ENCODE data around the gene CELA3B. TPM values are rescaled to one million over a fixed set of nuclear protein-coding genes. Genes with fewer than 3 reads are reported as not detected.
A peak's percentile ranks its signal among the peaks of the same experiment; 100 is the strongest.

Gene CELA3B
- total RNA-seq, 3 donors from 2014 or later (not counting 1 experiment from before 2014, with no cell fraction given) = not detected

GRCh38 chr1:22018583-22019559, 42.0 kb downstream of the CELA3B start:
- no peak for TF ChIP-seq CTCF (IDR thresholded peaks at IDR 0.05)
- no peak overlapping the region for H3K4me3 ChIP-seq (ENCODE audit: low read length)
- H3K4me1 ChIP-seq (ENCODE audit: control insufficient read depth, insufficient read depth, low read length) = peaks cover 19% of the 10 kb centered on the region
- Mint-ChIP-seq H3K27me3 (ENCODE audit: low read depth in 2 of 2) (no peaks in the 10 kb centered on the region), H3K36me3 (no peaks in the 10 kb centered on the region), H3K4me1 (peaks cover 20 to 22% of the 10 kb centered on the region in 2 donors), H3K27ac (peak overlapping the region; percentile 80 to 97), H3K4me3 (peak overlapping the region; percentile 70), H3K9me3 (no peaks in the 10 kb centered on the region)
- ATAC-seq = peak; percentile 89 to 99 (median 96)
- intact Hi-C loops (cut with micrococcal nuclease) = no loop called here
- DNase-seq = peak; percentile 24 to 72
- H3K9me3 ChIP-seq (ENCODE audit: control insufficient read depth, insufficient read depth, low read length) = no peaks in the 10 kb centered on the region
- H3K27ac ChIP-seq (ENCODE audit: low read length) = peak overlapping the region; percentile 84
- no peaks in the 10 kb centered on the region for H3K36me3 ChIP-seq (ENCODE audit: control insufficient read depth, insufficient read depth, low read length)
- no peaks in the 10 kb centered on the region for H3K27me3 ChIP-seq (ENCODE audit: control insufficient read depth, insufficient read depth, low read length)
- 34% methylated on average over 10 of the region's 10 CpGs for WGBS (ENCODE audit: insufficient coverage)

- no peak overlapping the region for H3K27ac Mint-ChIP-seq
- no peak for ATAC-seq
- no peak for DNase-seq
- 96% methylated on average over 5 of the region's 6 CpGs for WGBS (ENCODE audit: insufficient coverage)
- H3K9me3 ChIP-seq (ENCODE audit: control insufficient read depth, insufficient read depth, low read length) = no peaks in the 10 kb centered on the region
- no peak overlapping the region for H3K4me3 Mint-ChIP-seq
- TF ChIP-seq CTCF (IDR thresholded peaks at IDR 0.05) = no peak
- no peaks in the 10 kb centered on the region for H3K36me3 Mint-ChIP-seq
- H3K27ac ChIP-seq (ENCODE audit: low read length) = no peak overlapping the region
- H3K36me3 ChIP-seq (ENCODE audit: control insufficient read depth, insufficient read depth, low read length) = no peaks in the 10 kb centered on the region
- no peaks in the 10 kb centered on the region for H3K27me3 Mint-ChIP-seq (ENCODE audit: low read depth in 2 of 2)
- H3K4me3 ChIP-seq (ENCODE audit: low read length) = no peak overlapping the region
- H3K4me1 ChIP-seq (ENCODE audit: control insufficient read depth, insufficient read depth, low read length) = peaks cover 32% of the 10 kb centered on the region
- no peaks in the 10 kb centered on the region for H3K9me3 Mint-ChIP-seq
- peaks cover 37 to 41% of the 10 kb centered on the region in 2 donors for H3K4me1 Mint-ChIP-seq
- intact Hi-C loops (cut with micrococcal nuclease) = loop anchor here (10.0 kb wide), 1 partner anchor 686 kb away; no protein-coding TSS in a partner anchor
- no peaks in the 10 kb centered on the region for H3K27me3 ChIP-seq (ENCODE audit: control insufficient read depth, insufficient read depth, low read length)
These were observed 44.2 kb downstream of the CELA3B start for GRCh38 chr1:22021061-22021460.

- Histone ChIP-seq H3K27me3 (ENCODE audit: control insufficient read depth, insufficient read depth, low read length) (no peaks in the 10 kb centered on the region), H3K9me3 (ENCODE audit: control insufficient read depth, insufficient read depth, low read length) (no peaks in the 10 kb centered on the region), H3K4me1 (ENCODE audit: control insufficient read depth, insufficient read depth, low read length) (peaks cover 28% of the 10 kb centered on the region), H3K36me3 (ENCODE audit: control insufficient read depth, insufficient read depth, low read length) (no peaks in the 10 kb centered on the region), H3K4me3 (ENCODE audit: low read length) (peak overlapping the region; percentile 59), H3K27ac (ENCODE audit: low read length) (peak overlapping the region; percentile 85)
- H3K9me3 Mint-ChIP-seq = no peaks in the 10 kb centered on the region
- TF ChIP-seq CTCF (IDR thresholded peaks at IDR 0.05) = no peak
- H3K4me1 Mint-ChIP-seq = peaks cover 36 to 38% of the 10 kb centered on the region in 2 donors
- under 1% methylated on average over 33 of the region's 33 CpGs for WGBS (ENCODE audit: insufficient coverage)
- peak overlapping the region; percentile 95 to 97 for H3K27ac Mint-ChIP-seq
- peak; percentile 74 to 91 (median 80) for ATAC-seq
- no peaks in the 10 kb centered on the region for H3K27me3 Mint-ChIP-seq (ENCODE audit: low read depth in 2 of 2)
- H3K36me3 Mint-ChIP-seq = no peaks in the 10 kb centered on the region
- DNase-seq = peak; percentile 77 to 90
- peak overlapping the region; percentile 91 for H3K4me3 Mint-ChIP-seq
- intact Hi-C loops (cut with micrococcal nuclease) = loop anchor here (1.0 to 10.0 kb wide), 4 partner anchors 15 to 690 kb away; partner anchors contain the start of genes CDC42 and USP48
These were observed 47.9 kb downstream of the CELA3B start for GRCh38 chr1:22024485-22025367.
